ENCODE data around the gene SDK1. TPM values are rescaled to one million over a fixed set of nuclear protein-coding genes. Genes with fewer than 3 reads are reported as not detected.
"Not testable (repeated sequence)": the region's sequence is repeated elsewhere in the genome, so short reads cannot be mapped to it uniquely, and the experiment has no call there.

SDK1 gene
- total RNA-seq, 1 donor from 2014 or later, result 0.16 TPM

DNA sequence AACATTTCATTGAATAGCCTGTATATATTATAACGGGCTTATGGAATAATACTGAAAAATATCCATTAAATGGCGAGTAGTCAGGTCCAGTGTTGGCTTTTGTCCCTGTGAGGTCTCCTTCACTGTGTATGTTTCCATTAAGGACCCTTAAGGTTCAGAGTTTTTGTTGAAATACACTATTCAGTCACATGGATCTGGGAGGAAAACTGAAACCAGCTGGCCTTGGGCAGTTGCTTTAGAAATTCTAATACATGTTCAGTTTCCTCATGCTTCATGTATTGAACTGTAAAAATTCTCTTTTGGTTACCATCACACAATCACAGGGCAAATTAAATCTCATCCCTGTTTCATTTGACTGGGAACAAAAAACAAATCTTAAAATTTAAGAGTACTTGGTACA, 447.3 kb downstream of the SDK1 start:
- no peak overlapping the region for H3K27ac Mint-ChIP-seq
- H3K4me3 Mint-ChIP-seq, result no peak overlapping the region
- H3K27me3 Mint-ChIP-seq, result no peaks in the 10 kb centered on the region
- H3K36me3 Mint-ChIP-seq (ENCODE audit: low read depth), result no peaks in the 10 kb centered on the region
- no peaks in the 10 kb centered on the region for H3K9me3 Mint-ChIP-seq
- no peaks in the 10 kb centered on the region for H3K4me1 Mint-ChIP-seq
- DNase-seq, result no peak
- intact Hi-C loops (cut with micrococcal nuclease), result no loop called here

DNA sequence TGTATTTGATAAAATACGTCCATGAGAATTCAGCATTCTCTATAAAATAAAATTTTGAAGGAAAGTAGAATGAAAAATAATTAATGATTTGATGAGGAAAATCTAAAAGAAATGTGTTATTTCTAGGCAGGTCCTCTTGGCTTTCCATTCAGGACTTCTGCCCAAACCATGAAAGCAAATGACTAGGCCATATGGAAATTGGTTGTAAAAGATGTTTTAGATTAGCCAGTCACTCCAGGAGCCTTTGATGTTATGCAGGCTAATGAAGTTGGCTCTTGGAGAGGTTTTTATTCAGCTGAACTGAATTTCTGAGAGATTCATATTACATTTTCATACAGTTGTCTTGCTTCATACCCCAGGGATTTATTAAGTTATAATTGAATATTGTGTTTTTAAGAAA, 452.8 kb downstream of the SDK1 start:
- Mint-ChIP-seq H3K4me3 (no peak overlapping the region), H3K4me1 (no peaks in the 10 kb centered on the region), H3K9me3 (no peaks in the 10 kb centered on the region), H3K27ac (no peak overlapping the region), H3K27me3 (no peaks in the 10 kb centered on the region), H3K36me3 (ENCODE audit: low read depth) (no peaks in the 10 kb centered on the region)
- no peak for DNase-seq
- intact Hi-C loops (cut with micrococcal nuclease), result no loop called here

DNA sequence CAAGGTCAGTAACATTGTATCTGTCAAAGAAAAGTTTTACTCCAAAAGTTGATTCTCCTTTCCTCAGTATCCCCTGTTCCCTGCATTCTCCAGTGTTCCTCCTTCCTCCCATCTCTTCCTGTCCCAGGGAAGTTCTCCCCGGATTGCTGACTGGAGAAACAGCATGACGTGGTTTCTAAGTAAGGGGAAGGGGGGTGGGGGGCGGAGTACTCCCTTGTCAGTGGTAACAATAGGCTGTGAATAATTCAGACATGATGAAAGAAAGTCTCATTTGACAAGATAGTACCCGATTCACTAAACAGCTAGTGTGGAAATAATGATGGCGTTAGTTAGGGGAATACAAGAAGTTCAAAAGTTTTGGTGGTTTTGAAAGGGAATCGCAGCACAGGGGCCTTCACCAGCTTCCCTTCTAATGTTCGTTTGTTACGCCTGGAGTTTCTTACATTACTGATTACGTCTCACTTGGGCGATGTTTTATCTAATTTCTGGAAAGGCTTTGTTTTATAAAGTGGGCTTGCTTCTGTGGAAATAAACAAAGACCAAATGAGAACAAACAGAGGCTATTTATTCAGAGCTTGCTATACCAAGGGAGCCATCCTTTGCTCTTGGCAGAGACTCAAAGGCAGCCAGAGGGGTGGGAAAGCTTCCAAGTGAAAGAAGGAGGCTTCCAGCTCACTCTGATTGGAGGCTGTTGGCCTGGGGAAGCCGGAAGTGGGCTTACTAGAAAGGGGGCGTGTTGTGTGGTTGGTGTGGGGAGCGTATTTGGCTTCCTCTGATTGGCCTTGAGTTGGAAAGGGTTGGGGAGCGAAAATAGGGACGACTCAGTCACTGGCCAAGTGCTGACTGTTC, 453.7 kb downstream of the SDK1 start:
- Mint-ChIP-seq H3K27ac (no peak overlapping the region), H3K4me1 (no peaks in the 10 kb centered on the region), H3K4me3 (no peak overlapping the region), H3K36me3 (ENCODE audit: low read depth) (no peaks in the 10 kb centered on the region), H3K27me3 (no peaks in the 10 kb centered on the region), H3K9me3 (no peaks in the 10 kb centered on the region)
- intact Hi-C loops (cut with micrococcal nuclease), result no loop called here
- no peak for DNase-seq

DNA sequence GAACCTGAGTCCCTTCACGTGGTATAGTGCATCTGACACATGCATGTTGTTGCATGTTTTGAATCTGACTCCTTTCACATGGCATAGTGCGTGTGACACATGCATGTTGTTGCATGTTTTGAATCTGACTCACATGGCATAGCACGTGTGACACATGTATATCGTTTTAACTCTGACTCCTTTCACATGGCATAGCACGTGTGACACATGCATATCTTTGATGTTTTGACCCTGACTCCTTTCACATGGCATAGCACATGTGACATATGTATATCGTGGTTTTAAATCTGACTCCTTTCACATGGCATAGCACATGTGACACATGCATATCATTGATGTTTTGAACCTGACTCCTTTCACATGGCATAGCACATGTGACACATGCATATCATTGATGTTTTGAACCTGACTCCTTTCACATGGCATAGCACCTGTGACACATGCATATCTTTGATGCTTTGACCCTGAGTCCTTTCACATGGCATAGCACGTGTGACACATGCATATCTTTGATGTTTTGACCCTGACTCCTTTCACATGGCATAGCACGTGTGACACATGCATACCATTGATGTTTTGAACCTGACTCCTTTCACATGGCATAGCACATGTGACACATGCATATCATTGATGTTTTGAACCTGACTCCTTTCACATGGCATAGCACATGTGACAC, 454.9 kb downstream of the SDK1 start:
- H3K36me3 Mint-ChIP-seq (ENCODE audit: low read depth); H3K27ac Mint-ChIP-seq; H3K4me1 Mint-ChIP-seq: not testable (repeated sequence)

DNA sequence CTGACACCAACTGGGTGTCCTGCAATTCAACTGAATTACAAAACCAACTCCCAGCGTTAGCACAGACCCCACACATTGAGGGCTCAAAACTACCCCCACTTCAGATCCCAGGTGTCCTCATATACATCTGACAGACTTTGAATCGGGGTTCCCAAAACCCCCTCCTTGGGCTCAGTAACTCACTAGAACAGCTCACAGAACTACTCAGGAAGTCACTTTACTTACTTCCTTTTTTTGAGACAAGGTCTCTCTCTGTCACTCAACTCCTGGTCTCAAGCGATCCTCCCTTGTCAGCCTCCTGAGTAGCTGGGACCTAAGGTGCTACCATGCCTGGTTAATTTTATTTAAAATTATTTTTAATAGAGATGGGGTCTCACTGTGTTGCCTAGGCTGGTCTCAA, 456.0 kb downstream of the SDK1 start:
- H3K27ac Mint-ChIP-seq, result no peak overlapping the region
- no peaks in the 10 kb centered on the region for H3K27me3 Mint-ChIP-seq
- intact Hi-C loops (cut with micrococcal nuclease), result no loop called here
- H3K9me3 Mint-ChIP-seq, result no peaks in the 10 kb centered on the region
- no peak for DNase-seq
- H3K4me3 Mint-ChIP-seq, result no peak overlapping the region
- no peaks in the 10 kb centered on the region for H3K4me1 Mint-ChIP-seq
- no peaks in the 10 kb centered on the region for H3K36me3 Mint-ChIP-seq (ENCODE audit: low read depth)

More for the DNA sequence above, 454.9 kb downstream of the SDK1 start:
- DNase-seq; H3K4me3 Mint-ChIP-seq; intact Hi-C loops (cut with micrococcal nuclease); H3K27me3 Mint-ChIP-seq; H3K9me3 Mint-ChIP-seq: not testable (repeated sequence)

DNA sequence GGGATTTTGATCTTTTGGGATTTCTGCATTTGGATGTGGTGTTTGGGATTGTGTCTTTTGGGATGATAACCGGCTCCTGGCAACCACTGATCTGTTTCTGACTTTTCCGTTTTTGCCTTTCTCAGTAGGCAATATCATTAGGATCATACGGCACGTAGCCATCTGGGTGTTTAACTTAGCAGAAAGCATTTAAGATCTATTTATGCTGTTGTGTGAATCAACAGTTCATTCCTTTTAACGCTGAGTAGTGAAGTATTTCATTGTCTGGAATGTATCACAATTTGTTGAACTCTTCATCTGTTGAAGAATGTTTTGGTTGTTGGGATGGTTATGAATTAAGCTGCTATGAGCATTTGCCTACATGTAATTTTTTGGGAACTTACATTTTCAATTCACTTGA, 459.6 kb downstream of the SDK1 start:
- no peaks in the 10 kb centered on the region for H3K36me3 Mint-ChIP-seq (ENCODE audit: low read depth)
- no peaks in the 10 kb centered on the region for H3K27me3 Mint-ChIP-seq
- H3K27ac Mint-ChIP-seq, result no peak overlapping the region
- no peak for DNase-seq
- no peaks in the 10 kb centered on the region for H3K4me1 Mint-ChIP-seq
- H3K4me3 Mint-ChIP-seq, result no peak overlapping the region
- no peaks in the 10 kb centered on the region for H3K9me3 Mint-ChIP-seq
- intact Hi-C loops (cut with micrococcal nuclease), result no loop called here

DNA sequence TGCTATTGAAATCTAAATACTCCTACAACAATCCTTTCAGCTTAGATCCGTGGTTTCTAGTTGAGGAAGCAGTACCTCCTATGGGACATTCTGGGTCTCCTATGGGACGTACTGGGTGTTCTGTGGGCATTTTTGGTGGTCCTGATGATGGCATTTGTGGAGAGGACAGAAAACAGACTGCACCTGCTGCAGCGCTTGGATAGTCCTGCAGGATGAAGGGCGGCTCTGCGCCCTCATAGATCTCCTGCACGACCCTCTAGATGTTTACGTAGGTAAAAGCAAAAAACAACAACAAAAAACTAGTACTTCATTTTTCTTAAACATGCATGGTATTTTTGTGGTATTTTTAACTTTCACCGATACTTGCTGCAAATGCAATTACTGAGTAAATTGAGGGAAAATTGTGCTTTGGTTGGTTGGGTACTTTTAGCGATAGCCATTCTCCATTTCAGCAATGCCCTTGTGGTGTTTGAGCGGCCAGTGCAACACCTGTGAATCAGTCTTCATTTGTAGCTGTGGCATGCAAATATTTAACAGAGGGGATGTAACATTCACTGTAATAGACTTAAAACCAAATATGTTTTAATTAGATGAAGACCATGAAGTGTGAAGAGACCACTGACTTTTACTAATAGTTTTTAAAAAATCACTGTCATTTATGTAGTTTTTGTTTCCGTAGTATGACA, 461.2 kb downstream of the SDK1 start:
- intact Hi-C loops (cut with micrococcal nuclease), result no loop called here
- no peaks in the 10 kb centered on the region for H3K27me3 Mint-ChIP-seq
- H3K27ac Mint-ChIP-seq, result no peak overlapping the region
- no peaks in the 10 kb centered on the region for H3K9me3 Mint-ChIP-seq
- no peaks in the 10 kb centered on the region for H3K4me1 Mint-ChIP-seq
- H3K36me3 Mint-ChIP-seq (ENCODE audit: low read depth), result no peaks in the 10 kb centered on the region
- H3K4me3 Mint-ChIP-seq, result no peak overlapping the region
- no peak for DNase-seq

DNA sequence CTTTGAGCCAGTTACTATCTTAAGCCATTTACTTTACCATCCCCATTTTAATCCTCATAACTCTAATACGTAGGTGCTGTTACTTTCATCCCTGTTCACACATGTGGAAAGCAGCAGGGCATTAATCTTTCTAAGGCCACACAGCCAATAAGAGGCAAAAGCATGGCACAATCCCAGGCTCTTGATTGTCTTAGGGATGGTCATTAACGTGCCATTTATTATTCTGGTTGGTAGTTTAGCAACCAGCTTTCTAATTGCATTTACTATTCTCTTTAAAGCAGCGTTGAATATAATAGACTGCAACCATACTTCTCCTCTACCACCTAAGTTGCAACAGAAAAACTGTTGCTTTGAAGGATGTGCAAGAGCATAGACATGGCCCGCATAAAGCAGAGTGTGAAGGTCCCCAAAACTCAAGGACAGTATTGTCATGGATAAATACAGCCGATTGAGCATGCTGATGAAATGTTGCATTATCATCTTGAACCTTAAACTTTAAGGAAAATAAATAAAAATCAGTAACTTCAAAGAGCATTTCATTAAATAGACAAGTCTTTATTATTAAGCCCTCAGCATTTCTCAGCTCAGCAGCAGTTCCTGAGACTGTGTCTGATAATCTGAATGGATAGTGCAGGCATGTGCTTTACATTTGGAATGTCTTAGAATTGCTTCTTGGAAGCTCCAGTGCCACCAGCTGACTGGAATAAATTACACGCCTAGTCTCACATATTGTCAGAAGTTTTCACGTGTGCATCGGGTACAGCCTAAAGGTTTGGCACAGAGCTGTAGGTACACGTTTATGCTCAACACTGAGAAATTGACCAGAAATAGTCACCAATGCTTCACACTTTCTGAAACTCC, 467.1 kb downstream of the SDK1 start:
- no peak for DNase-seq
- intact Hi-C loops (cut with micrococcal nuclease), result no loop called here
- Mint-ChIP-seq H3K36me3 (ENCODE audit: low read depth) (no peaks in the 10 kb centered on the region), H3K27me3 (peaks cover 2% of the 10 kb centered on the region), H3K27ac (no peak overlapping the region), H3K4me1 (no peaks in the 10 kb centered on the region), H3K9me3 (no peaks in the 10 kb centered on the region), H3K4me3 (no peak overlapping the region)

DNA sequence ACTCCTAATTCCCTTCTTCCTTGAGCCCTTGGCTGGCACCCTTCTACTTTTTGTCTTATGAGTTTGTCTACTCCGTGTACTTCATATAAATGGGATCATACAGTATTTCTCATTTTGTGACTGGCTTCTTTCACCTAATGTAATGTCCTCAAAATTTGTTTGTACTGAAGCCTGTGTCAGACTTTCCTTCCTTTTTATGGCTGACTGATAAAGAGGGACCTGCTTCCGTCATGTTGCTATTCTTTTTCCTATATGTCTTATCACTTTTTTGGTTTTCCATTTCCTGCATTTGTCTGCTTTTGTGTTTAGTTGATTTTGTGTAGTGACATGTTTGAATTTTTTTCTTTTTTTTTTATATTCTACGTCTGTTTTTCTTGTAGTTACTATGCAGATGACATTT, 470.9 kb downstream of the SDK1 start:
- H3K4me3 Mint-ChIP-seq, result no peak overlapping the region
- intact Hi-C loops (cut with micrococcal nuclease), result no loop called here
- no peak for DNase-seq
- H3K27me3 Mint-ChIP-seq, result peaks cover 3% of the 10 kb centered on the region
- no peaks in the 10 kb centered on the region for H3K36me3 Mint-ChIP-seq (ENCODE audit: low read depth)
- no peaks in the 10 kb centered on the region for H3K4me1 Mint-ChIP-seq
- no peaks in the 10 kb centered on the region for H3K9me3 Mint-ChIP-seq
- no peak overlapping the region for H3K27ac Mint-ChIP-seq

DNA sequence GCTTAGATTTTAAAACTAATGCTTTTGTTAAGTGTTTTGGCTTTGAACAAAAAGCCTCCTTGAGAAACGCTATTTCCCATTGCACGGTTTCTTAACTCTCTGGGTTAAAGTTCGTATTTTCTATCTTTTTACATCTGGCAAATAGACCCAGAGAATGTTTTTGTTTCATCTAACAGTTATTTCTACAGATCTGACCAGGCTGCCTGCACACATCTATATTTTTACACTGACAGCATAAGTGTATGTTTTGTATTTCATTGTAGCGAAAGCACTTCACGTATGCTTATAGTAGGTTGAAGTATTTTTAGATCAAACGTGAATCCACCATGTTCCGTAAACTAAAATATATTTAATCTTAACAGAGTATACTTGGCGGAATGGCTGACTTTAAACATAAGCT, 477.3 kb downstream of the SDK1 start:
- H3K27ac Mint-ChIP-seq, result no peak overlapping the region
- DNase-seq, result no peak
- H3K36me3 Mint-ChIP-seq (ENCODE audit: low read depth), result no peaks in the 10 kb centered on the region
- peaks cover 7% of the 10 kb centered on the region for H3K9me3 Mint-ChIP-seq
- H3K4me1 Mint-ChIP-seq, result no peaks in the 10 kb centered on the region
- no peak overlapping the region for H3K4me3 Mint-ChIP-seq
- no peaks in the 10 kb centered on the region for H3K27me3 Mint-ChIP-seq
- intact Hi-C loops (cut with micrococcal nuclease), result no loop called here

DNA sequence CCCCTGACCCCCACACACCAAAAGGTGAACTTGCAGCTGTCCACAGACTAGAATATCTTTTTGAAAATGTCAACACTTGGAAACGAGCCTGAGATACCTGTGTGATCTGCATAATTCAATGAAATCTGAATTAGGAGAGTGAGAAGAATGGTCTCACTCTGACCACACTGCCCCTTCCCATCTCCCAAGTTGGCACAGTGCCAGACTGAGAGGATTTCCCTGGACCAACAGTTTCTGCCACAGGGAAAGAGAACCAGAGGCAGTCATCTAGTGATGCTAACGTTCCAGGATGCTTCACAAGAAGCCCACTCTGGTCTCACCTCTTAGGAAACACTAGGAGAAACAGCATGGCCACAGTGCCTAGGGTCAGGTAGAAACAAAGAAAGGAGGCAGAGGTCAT, 479.0 kb downstream of the SDK1 start:
- Mint-ChIP-seq H3K4me3 (no peak overlapping the region), H3K4me1 (no peaks in the 10 kb centered on the region), H3K27me3 (no peaks in the 10 kb centered on the region), H3K27ac (no peak overlapping the region), H3K9me3 (peaks cover 7% of the 10 kb centered on the region), H3K36me3 (ENCODE audit: low read depth) (no peaks in the 10 kb centered on the region)
- intact Hi-C loops (cut with micrococcal nuclease), result no loop called here
- no peak for DNase-seq

DNA sequence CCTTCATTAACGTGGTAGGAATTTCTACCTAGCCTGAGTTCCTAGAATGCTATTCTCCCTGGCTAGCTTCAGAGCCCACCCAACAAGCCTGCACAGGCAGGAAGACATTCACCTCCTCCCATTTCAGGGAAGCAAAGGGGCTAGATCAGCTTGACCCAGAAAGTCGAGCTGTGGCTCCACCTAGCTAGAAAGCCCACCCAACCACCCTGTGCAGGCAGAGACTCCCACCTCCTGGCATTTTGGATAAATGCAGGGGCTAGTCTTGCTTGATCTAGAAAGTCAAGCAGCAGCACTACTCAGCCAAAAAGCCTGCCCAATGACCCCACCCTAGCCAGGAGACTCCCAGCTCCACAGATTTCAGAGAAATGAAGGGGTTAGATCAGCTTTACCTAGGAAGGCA, 479.5 kb downstream of the SDK1 start:
- Mint-ChIP-seq H3K4me1 (no peaks in the 10 kb centered on the region), H3K9me3 (peaks cover 7% of the 10 kb centered on the region), H3K27ac (no peak overlapping the region), H3K36me3 (ENCODE audit: low read depth) (no peaks in the 10 kb centered on the region), H3K27me3 (no peaks in the 10 kb centered on the region), H3K4me3 (no peak overlapping the region)
- intact Hi-C loops (cut with micrococcal nuclease), result no loop called here
- no peak for DNase-seq

DNA sequence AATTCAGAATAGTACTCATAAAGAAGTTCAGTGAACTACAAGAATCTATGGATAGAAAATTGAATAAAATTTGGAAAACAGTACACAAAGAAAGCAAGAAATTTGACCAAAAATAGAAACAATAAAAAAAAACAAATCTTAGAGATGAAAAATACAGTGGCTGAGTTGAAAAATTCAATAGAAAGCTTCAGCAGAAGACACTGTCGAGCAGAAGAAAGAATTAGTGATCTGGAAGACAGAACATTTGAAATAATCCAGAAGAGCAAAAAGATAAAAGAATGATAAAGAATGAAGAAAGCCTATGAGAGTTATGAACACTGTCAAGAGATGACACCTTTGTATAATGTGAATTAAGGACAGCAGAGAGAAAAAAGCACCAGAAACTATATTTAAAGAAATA, 480.6 kb downstream of the SDK1 start:
- H3K27me3 Mint-ChIP-seq, result peaks cover 3% of the 10 kb centered on the region
- H3K9me3 Mint-ChIP-seq, result peaks cover 7% of the 10 kb centered on the region
- DNase-seq, result no peak
- no peak overlapping the region for H3K27ac Mint-ChIP-seq
- H3K4me3 Mint-ChIP-seq, result no peak overlapping the region
- H3K4me1 Mint-ChIP-seq, result no peaks in the 10 kb centered on the region
- intact Hi-C loops (cut with micrococcal nuclease), result no loop called here
- H3K36me3 Mint-ChIP-seq (ENCODE audit: low read depth), result no peaks in the 10 kb centered on the region

Data from activated CD4-positive, alpha-beta T cell treated with anti-CD3 and anti-CD28 coated beads, Interleukin-2, amount 10 ng/mL, durations not matched to agents 24 days and 14 days (primary cell).